Measurements from ENCODE around the gene DNAH1.

Gene DNAH1

DNA sequence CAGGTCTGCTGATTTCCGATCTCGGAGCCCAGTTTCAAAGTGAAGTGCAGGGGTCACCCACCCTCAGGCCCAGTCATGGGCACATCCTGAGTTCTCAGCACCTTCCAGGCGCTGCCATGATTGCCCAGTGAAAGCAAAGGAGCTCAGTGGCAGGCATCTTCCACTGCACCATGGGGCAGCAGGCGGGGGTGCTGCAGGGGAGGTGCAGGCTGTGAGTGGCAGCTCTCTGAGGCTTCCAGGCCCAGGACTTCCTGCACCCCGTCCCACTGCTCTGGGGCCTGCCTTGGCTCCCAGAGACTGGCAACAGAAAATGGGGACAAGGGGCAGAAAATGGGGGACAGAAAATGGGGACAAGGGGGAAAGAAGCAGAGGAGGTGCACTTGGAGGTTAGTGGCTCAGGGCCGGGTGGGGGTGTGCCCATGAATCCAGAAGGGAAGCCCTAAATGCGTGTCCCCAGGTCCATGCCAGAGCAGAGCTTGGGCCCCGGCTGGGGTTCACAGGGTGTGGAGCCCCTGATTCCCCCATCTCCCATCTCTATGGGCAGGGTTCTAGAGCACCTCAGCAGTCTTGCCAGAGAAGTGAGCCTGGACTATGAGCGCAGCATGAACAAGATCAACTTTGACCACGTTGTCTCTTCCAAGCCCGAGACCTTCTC, 28.0 kb downstream of the DNAH1 start:
- DNase-seq = no peak

DNA sequence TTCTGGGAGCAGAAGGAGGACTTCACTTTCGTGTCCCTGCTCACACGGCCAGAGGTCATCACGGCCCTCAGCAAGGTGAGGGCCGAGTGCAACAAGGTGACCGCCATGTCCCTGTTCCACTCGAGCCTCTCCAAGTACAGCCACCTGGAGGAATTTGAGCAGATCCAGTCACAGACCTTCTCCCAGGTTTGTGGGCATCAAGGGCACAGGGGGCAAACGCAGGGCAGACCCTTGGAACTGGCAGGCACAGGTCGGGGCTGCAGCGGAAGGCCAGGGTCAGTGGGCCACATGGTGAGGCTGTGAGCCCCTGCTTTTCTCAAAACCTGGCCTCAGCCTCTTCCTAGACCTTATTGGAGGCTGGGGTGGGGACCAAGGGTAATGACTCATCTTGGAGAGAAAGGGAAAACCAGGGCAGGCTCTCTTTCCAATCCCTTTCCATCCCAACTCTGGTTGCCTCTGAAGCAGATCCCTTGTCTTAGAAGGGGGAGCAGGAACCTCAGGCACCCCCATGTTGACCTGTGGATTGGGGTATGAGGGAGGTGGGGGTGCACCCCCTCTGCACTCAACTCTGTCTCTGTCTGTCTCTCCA, 29.5 kb downstream of the DNAH1 start:
- no peak for DNase-seq

DNA sequence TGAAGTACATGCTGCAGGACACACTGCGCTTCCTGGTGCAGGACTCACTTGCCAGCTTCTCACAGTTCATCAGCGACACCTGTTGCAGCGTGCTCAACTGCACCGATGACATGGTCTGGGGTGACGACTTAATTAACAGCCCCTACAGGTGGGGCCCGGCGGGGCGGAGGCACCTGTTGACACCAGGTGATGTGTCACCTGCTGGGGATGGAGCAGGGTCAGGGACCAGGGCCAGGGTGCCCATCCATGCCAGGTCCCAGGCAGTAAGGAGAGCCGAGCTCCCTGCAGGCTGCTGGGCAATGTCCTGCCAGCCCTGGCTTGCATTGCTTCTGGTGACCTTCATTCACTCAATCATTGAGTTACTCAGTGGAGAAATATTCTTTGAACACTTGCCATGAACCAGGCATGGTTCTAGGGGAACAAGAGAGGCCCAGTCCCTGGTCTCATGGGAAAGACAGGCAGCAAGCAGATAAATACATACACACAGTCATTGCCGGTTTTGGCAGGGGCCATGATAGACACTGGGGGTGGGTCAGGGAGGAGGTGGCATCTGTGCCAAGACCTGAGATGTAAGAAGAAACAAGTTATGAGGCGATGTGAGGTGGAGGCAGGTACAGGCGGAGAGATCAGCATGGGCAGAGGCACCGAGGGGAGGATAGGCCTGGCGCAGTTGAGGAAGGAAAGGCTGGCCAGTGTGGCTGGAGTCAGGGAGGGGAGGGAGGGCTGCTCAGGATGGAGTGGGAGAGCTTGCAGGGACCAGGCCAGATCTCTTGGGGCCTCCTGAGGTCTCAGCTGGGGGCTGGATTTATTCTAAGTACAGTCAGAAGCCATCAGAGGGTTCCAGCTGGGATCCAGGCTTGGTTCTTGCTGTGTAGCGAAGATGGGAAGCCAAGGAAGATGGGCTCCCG, 30.8 kb downstream of the DNAH1 start:
- DNase-seq = no peak

DNA sequence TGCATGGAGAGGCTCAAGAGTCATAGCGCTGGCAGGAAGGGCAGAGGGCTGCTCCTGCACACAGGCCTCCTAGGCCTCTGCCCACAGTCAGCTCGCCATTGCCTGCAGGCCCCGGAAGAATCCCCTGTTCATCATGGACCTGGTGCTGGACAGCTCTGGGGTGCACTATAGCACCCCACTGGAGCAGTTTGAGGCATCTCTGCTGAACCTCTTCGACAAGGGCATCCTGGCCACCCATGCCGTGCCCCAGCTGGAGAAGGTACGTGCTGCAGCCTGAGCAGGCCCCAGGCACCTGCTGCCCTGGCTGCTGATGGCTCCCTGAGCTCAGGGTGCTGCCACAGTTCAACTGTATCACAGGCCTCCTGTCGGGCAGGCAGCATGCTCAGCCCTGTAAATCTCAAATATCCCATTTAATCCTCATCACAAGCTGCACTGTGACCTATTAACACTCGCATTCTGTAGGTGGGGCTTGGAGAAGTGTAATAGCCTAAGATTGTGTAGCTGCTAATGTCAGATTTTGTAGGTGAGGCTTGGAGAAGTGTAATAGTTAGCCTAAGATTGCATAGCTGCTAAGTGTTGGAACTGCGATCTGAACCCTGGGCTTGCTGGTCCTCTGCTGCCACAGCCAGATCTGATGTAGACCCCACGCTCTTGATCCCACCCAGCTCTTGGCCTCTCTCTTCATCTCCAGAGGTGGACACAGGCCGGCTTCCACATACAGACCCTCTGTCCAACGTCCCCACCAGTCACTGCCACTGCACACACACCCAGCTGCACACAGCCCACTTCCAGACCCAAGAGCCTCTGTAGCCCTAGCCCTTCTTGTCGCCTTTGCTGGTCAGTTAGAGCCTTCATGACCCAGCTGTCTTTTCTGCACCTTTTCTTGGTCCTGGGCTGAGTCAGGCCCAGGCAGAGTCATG, 31.9 kb downstream of the DNAH1 start:
- DNase-seq = no peak

DNA sequence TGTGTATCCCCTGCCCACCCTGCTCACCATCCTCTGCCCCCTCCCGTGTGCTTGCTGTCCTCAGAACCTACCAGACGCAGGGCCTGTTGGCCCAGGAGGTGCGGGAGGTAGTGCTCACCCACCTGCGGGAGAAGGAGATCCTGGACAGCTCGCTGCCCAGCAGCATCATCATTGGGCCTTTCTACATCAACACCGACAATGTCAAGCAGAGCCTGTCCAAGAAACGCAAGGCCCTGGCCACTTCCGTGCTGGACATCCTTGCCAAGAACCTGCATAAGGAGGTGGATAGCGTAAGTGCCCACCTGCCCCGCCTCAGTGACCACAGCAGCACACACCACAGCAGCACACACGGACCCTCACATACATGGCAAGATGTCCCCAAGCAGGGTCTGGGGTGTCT, 33.0 kb downstream of the DNAH1 start:
- no peak for DNase-seq

DNA sequence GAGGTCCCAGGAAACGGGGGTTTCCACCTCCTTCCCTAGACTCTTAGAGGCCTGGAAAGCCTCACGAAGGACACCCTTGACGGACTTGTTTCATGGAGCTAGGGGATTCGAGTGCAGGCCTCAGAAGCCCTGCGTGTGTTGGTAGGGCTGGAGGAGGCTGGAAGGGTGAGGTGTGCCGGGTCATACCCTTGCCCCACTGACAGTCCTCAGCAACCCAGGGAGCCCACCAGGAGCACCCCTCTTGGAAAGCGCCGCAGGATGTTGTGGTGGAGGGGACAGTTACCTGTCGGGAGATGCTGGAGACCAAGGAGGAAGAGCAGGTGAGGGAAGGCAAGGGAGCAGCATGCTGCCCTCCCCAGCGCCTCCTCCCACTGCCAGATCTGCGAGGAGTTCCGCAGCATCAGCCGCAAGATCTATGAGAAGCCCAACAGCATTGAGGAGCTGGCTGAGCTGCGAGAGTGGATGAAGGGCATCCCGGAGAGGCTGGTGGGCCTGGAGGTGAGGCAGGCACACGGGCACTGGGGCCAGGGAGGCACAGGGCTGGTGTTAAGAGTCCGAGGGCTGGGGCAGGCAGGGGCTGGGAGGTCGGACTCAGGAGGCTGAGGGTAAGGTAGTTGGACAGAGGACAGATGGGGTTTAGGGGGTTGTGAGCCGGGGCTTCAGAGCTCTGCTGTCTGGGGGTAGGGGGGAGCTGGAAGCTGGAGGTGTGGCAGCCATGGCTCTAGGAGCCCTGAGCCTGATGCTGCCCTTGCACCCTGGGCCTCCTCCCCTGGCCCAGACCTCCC, 33.7 kb downstream of the DNAH1 start:
- DNase-seq = no peak

DNA sequence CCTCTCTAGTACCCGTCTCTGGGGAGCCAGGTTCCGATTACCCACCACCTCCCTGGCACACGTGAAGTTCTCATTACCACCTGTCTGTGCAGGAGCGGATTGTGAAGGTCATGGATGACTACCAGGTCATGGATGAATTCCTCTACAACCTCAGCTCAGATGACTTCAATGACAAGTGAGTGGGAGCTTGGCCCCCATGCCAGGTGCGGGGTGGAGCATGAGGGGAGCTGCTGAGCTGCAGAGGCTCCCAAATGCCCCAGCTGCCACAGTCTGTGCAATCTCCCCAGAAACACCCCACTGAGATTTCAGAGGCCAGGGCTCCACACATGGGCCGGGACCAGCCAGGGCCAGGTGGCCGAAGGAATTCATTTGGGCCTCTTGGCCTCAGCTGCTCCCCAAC, 34.3 kb downstream of the DNAH1 start:
- DNase-seq = no peak

DNA sequence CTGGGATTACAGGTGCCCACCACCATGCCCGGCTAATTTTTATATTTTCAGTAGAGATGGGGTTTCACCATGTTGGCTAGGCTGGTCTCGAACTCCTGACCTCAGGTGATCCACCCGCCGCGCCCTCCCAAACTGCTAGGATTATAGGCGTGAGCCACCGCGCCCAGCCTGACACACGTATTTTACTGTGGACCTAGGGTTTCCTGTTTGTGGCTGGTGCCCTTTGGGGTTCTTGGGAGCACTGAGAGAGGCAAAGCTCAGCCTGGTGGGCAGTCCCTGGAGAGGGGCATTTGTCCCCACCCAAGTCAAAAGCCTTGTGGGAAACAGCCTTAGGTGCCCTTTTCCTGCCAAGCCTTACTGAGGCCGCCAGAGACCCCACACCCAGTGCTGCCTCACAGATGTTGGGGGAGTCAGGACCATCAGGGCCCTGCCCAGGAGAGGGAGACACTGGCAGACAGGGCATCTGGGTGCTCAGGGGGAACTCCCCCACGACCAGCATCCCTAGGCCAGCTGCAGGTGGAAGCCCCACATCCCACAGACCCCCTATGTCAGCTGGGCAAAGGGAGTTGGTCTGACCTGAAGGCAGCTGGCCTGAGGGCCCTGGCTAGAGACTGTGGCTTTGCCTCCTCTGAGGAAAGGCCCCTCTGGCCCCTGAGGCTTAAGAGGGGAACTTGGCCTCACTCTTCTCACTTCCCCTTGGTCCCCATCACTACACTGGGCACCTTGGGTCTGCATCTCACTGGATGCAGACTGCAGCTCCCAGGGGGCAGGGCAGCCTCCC, 35.1 kb downstream of the DNAH1 start:
- no peak for DNase-seq

DNA sequence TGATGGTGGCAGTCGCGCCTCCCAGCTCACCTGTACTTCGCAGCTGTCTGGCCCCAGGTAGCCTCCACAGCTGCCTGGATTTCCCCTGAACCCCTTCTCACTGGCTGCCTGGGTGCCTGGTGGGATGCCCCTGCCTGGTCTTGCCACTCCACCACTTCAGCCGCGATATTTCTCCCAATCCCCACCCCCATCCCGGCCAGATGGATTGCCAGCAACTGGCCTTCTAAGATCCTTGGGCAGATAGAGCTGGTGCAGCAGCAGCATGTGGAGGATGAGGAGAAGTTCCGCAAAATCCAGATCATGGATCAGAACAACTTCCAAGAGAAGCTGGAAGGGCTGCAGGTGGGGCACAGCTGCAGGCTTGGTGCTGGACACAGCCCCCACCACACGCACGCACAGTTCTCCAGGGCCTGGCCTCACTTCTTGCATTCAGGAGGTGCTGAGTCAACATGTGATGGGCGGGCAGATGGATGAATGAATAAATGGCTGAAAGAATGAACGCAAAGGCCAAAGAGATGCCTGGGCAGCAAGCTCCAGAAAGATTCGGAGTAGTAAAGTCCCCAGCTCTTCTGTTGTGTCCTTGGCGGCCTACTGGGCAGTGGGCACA, 35.7 kb downstream of the DNAH1 start:
- no peak for DNase-seq

DNA sequence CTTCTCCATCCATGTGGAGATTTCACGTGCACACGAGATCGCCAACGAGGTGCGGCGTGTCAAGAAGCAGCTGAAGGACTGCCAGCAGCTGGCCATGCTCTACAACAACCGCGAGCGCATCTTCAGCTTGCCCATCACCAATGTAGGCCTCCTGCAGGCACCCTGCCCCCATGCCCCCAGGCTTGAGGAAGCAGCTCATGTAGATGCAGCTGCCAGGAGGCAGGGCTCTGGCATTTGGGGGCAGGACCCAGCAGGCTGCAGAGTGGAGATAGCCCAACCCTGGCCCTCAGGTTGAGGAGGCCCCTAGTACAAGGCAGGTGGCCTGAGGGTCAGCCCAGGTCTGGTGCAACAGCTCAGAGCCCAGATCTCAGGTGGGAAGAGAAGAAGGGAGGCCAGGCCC, 36.4 kb downstream of the DNAH1 start:
- no peak for DNase-seq

DNA sequence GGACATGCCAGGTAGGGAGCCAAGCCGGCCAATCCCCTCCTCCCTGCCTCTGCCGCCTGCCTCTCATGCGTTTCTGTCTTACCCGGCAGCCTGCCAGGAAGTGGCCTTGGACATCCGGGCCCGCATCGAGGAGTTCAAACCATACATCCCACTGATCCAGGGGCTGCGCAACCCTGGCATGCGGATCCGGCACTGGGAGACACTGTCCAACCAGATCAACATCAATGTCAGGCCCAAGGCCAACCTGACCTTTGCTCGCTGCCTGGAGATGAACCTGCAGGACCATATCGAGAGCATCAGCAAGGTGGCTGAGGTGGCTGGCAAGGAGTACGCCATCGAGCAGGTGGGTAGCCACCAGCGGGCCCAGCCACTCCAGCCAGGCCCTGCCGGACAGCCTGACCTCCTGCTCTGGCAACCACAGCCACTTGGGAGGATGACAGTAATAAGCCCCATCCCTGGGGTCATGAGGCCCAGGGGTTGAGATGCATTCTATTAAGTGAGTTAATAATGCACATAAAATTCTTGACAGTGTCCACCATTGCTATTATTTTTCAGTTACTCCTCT, 37.3 kb downstream of the DNAH1 start:
- DNase-seq = no peak

DNA sequence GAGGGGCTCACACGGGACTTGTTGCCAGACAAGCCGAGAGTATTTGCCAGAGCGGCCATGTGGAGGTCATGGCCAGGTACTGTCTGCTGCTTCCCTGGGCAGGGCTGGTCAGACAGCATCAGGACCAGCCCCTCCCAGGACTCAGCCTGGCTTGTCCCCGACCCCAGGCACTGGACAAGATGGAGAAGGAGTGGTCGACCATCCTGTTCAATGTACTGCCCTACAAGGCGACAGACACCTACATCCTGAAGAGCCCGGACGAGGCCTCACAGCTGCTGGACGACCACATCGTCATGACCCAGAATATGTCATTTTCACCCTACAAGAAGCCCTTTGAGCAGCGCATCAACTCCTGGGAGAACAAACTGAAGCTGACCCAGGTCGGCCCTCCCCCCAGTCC, 38.6 kb downstream of the DNAH1 start:
- no peak for DNase-seq

DNA sequence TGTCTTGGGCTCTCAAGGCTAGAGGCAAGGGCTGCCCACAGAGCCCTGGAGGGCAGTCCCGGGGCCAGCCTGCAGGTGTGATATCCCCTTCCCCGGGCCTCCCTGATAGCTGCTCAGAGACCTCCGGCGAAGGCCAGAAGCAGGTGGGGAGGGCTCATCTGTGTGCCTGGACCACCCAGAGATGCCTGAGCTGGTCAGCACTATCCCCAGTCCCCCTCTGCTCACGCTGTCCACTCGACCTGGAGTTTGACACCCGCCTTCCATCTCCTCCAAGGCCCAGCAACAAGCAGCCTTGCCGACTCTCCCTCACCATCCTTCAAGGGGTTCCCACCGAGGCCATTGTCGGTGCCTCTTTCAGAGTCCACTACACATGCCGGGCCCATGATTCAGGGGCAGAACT, 39.4 kb downstream of the DNAH1 start:
- no peak for DNase-seq

DNA sequence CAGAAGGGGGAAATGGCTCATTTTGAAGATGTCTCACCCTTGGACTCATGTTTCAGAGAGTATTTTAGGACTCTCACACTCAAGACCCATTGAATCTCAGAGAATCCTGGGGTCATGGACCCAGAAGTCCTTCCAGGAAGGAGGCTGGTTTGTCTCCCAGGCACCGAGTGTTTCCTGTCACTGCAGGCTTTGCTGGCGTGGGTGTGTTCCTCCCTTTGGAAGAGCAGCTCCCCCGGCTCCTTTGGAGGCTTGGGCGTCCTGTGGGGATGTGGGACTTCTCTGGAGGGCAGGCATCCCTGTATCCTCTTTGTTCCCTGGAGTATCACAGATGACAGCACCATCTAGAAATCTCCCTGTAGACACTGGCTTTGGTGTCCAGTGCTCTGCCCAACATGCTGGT, 40.0 kb downstream of the DNAH1 start:
- DNase-seq = no peak

DNA sequence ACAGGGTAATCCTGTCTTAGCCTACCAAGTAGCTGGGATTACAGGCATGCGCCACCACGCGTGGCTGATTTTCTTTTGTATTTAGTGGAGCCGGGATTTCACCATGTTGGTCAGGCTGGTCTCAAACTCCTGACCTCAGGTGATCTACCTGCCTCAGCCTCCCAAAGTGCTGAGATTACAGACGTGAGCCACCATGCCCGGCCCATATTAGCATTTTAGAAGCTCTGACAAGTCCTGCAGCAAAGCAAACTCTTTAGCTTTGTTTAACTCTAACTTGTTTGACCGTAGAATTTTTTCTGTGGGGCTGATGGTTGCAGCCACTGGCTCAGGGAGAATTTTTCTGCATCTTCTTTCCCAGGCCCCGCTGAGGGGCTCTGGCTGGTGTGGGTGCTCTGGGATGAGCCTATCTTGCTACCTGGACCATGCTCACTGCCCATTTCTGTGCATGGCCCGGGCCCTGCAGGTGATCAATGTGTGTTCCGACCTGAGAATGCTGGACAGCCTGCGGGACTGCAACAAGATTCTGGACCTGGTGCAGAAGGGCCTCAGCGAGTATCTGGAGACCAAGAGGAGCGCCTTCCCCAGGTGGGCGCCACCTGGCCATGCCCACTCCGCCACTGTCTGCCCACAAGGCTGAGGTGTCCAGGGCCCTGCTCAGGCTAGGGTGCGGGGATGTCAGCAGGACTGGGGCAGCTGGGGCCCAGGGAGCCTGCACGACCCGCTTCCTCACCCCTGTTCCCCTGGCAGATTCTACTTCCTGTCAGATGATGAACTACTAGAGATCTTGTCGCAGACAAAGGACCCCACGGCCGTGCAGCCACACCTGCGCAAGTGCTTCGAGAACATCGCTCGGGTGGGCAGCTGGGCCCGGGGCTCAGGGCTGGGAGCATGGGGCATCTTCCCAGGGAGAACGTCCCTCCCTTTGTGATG, 41.3 kb downstream of the DNAH1 start:
- no peak for DNase-seq

DNA sequence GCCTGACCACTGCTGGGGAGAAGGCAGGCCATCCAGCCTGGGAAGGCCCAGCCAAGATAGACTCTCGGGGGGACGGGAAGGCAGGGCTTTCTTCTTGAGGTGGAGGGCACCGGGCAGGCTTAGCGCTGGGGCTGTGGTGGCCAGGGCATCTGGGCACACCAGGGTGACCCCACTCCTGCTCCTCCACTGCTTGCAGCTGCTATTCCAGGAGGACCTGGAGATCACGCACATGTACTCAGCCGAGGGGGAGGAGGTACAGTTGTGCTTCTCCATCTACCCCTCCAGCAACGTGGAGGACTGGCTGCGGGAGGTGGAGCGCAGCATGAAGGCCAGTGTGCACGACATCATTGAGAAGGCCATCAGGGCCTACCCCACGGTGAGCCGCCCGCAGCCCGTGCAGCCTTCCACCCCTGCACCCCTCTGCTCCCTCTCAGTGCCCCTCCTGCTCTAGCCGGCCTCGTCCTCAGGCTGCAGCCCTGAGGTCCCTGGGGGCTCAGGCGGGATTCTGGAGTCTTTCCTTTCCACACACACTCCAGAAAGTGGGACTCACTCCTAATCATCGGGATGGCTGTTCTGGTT, 42.3 kb downstream of the DNAH1 start:
- DNase-seq = no peak

DNA sequence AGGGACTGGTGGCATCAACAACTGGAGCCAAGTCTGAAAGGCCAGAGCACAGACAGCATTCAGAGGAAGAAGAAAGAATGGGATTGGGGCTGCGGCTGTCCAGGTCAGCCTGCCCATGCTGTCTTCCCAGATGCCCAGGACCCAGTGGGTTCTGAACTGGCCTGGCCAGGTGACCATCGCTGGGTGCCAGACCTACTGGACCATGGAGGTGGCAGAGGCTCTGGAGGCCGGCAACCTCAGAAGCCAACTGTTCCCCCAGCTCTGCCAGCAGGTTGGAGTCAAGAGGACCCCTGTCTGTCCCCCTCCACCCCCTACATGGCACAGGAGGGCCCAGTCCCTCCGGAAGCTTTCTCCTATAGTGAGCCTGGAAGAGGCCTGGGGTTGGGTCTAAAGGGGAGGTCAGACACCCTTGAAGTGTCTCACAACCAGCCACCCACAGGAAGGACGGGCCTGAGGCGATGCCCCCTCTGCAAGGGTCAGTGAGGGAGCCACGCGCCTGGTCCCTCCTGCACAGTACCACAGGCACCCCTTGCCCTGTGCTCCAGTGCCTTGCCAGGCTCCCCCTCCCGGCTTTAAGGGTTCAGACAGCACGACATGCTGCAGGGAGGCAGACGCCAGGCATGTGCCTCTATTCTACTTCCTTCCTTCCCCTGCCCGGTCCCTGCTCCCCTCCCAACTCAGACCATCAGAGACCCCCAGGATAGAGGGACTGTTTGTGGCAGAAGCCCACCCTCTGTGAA, 43.2 kb downstream of the DNAH1 start:
- DNase-seq = no peak

DNA sequence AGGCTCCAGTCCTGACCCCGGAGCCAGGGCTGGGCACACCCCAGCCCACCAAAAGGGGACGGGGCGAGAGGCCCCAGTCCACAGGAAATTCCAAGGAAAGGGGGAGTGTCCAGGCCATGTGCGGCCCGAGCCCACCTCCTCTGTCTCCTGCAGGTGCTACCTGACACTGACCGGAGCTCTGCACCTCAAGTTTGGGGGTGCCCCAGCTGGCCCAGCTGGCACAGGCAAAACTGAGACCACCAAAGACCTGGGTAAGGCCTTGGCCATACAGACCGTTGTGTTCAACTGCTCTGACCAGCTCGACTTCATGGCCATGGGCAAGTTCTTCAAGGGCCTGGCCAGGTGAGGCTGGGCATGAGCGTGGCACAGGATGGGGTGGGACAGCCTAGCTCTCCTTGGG, 44.9 kb downstream of the DNAH1 start:
- DNase-seq = no peak

Data from activated CD4-positive, alpha-beta T cell treated with anti-CD3 and anti-CD28 coated beads for 4 hours (primary cell).